HepG2 (cell line): ENCODE measurements around the gene SERINC2. TPM values are rescaled to one million over a fixed set of nuclear protein-coding genes. Genes with fewer than 3 reads are reported as not detected.

ENCODE experiments used
- CEBPG ChIP-seq: IDR thresholded peaks from 2 replicates; pipeline ENCODE4 v1.6.1; 2016
- CREB1 ChIP-seq, 2 experiments: fragments of 450-650 bp in 1 of 2; IDR thresholded peaks; 2 replicates each; pipeline ENCODE4 v1.6.1; 2016 to 2017; ENCODE audit warnings: control low read depth in 1 of 2, mild to moderate bottlenecking in 1 of 2, missing compliant biosample characterization in 1 of 2, missing genetic modification characterization in 1 of 2
- FOSL2 ChIP-seq: sonication (generic); formaldehyde crosslinking; IDR thresholded peaks from 2 replicates; pipeline ENCODE4 v1.4.0; 2020; ENCODE audit warnings: missing genetic modification reagents
- FOXA3 ChIP-seq: IDR thresholded peaks from 2 replicates; pipeline ENCODE4 v1.6.1; 2016; ENCODE audit warnings: missing genetic modification reagents, missing compliant biosample characterization
- GATAD2A ChIP-seq: IDR thresholded peaks from 2 replicates; pipeline ENCODE4 v1.6.1; 2016
- GFI1 ChIP-seq: sonication (generic); formaldehyde crosslinking; IDR thresholded peaks from 2 replicates; pipeline ENCODE4 v1.5.0; 2020; ENCODE audit warnings: missing genetic modification reagents, mild to moderate bottlenecking, borderline replicate concordance
- HMGXB4 ChIP-seq, 2 experiments: sonication (generic) in 1 of 2; formaldehyde crosslinking in 1 of 2; IDR thresholded peaks; 2 replicates each; pipeline versions ENCODE4 v1.4.0 to v1.6.1; 2018 to 2020; ENCODE audit warnings: missing genetic modification reagents in 2 of 2, borderline replicate concordance in 1 of 2, low read depth in 1 of 2, mild to moderate bottlenecking in 1 of 2, missing biosample characterization in 1 of 2
- KDM2A ChIP-seq: sonication (generic); formaldehyde crosslinking; IDR thresholded peaks from 2 replicates; pipeline ENCODE4 v1.4.0; 2020; ENCODE audit warnings: low read depth, missing genetic modification reagents, borderline replicate concordance
- PPARG ChIP-seq: conservative IDR thresholded peaks from 2 replicates; pipeline ENCODE4 v1.6.1; 2016; ENCODE audit warnings: missing biosample characterization, missing genetic modification reagents
- SMC3 ChIP-seq: IDR thresholded peaks from 2 replicates; pipeline ENCODE4 v1.6.1; 2011; ENCODE audit warnings: low read length, improper control_type of control experiment
- TFE3 ChIP-seq: IDR thresholded peaks from 2 replicates; pipeline ENCODE4 v1.6.1; 2016
- ZKSCAN1 ChIP-seq: fragments of 150-350 bp; IDR thresholded peaks from 2 replicates; pipeline ENCODE4 v1.6.1; 2014; ENCODE audit warnings: low read length
- ZNF225 ChIP-seq: sonication (generic); formaldehyde crosslinking; IDR thresholded peaks from 2 replicates; pipeline ENCODE4 v1.4.0; 2020; ENCODE audit warnings: mild to moderate bottlenecking, missing genetic modification reagents
- ZNF329 ChIP-seq: sonication (generic); formaldehyde crosslinking; IDR thresholded peaks from 2 replicates; pipeline ENCODE4 v1.9.0; 2021; ENCODE audit warnings: low read depth, mild to moderate bottlenecking, missing genetic modification reagents
- ZNF572 ChIP-seq: sonication (generic); formaldehyde crosslinking; IDR thresholded peaks from 2 replicates; pipeline ENCODE4 v1.5.1; 2020; ENCODE audit warnings: mild to moderate bottlenecking, missing genetic modification reagents
- ZNF772 ChIP-seq: sonication (generic); formaldehyde crosslinking; IDR thresholded peaks from 2 replicates; pipeline ENCODE4 v1.5.0; 2020; ENCODE audit warnings: mild to moderate bottlenecking, missing genetic modification reagents
- polyA plus RNA-seq, 8 experiments: library from polyadenylated mRNA; depleted of rRNA in 3 of 8; stranded (reverse) in 7 of 8; unstranded in 1 of 8; fragments of >200 nt; fragmentation: Illumina TruSeq in 4 of 8; extraction: Trizol in 4 of 8; gene quantifications; 2 replicates each; pipeline versions ENCODE4 v1.2.1 to v1.2.3, GENCODE V29; 2011 to 2016; ENCODE audit warnings: low read depth in 4 of 8, missing spikeins in 1 of 8, mixed read lengths in 1 of 8; ENCODE audit not compliant: insufficient read depth in 1 of 8
- total RNA-seq, 5 experiments: library from RNA; depleted of rRNA; stranded (reverse); fragments of >200 nt; fragmentation: Illumina TruSeq; extraction: Trizol; gene quantifications; 2 replicates each; pipeline ENCODE4 v1.2.3, GENCODE V29; 2016; ENCODE audit warnings: low read depth in 1 of 5
- TF ChIP-seq, protein P1 (sequence below): sonication (generic); formaldehyde crosslinking; IDR thresholded peaks from 2 replicates; pipeline ENCODE4 v1.5.0; 2020; ENCODE audit warnings: mild to moderate bottlenecking, missing genetic modification reagents, moderate library complexity
- TF ChIP-seq, protein P2 (sequence below): sonication (generic); formaldehyde crosslinking; IDR thresholded peaks from 2 replicates; pipeline ENCODE4 v1.5.1; 2020; ENCODE audit warnings: mild to moderate bottlenecking, moderate library complexity, missing genetic modification reagents

SERINC2 gene
- total and polyA plus RNA-seq, 2 of the 13 experiments (the other 11 are each of a cell fraction or from before 2014, with no cell fraction given): 4.8 to 126 TPM

DNA sequence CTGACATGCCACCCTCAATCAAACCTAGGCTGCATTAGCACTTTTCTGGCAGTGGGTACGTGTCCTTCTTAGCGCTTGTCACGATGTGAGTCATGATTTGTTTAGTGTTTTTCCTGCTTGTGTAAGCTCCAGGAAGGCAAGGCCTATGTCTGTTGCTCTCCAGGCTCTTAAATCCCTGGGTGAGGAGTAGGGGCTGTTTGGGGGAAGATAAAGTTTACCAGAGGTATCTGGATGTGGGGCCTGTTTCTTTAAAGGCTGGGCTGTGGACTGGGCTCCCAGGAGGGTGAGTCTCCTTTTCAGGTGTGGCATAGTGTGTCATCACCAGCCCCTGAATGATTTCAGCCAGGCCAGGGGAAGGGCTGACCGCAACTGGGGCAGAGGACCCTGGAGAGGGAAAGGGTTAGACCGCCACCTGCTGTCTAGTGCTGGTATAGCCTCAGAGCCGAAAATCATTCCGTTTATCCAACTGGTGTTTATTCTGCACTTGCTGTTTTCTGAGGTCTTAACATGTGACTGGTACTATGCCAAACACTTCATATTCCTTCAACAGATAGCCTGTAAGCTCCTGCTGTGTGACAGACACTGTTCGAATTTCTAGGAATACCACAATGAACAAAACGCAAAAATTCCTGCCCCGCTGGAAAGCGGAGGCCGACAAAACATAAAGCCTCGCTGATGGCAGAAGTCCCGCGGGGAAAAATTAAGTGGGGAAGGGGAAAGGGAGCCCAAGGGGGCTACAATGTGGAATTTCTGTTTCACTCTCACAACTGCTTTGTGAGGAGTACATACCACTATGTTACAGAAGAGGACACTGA lies 9.7 kb downstream of the SERINC2 start (continued):
- TF ChIP-seq ZNF772 (CRISPR knock-in tag): 0 out of 2 replicates have a peak, but pooled peaks have one; percentile 46
- TF ChIP-seq GFI1 (CRISPR knock-in tag): 0 out of 2 replicates have a peak, but pooled peaks have one; percentile 5
- peak; percentile 85 for TF ChIP-seq FOSL2 (CRISPR knock-in tag)
- TF ChIP-seq ZNF329 (CRISPR knock-in tag): no peak
- 0 out of 2 replicates have a peak, but pooled peaks have one; percentile 39 for TF ChIP-seq PPARG (CRISPR knock-in tag)
- TF ChIP-seq, protein P1, sequence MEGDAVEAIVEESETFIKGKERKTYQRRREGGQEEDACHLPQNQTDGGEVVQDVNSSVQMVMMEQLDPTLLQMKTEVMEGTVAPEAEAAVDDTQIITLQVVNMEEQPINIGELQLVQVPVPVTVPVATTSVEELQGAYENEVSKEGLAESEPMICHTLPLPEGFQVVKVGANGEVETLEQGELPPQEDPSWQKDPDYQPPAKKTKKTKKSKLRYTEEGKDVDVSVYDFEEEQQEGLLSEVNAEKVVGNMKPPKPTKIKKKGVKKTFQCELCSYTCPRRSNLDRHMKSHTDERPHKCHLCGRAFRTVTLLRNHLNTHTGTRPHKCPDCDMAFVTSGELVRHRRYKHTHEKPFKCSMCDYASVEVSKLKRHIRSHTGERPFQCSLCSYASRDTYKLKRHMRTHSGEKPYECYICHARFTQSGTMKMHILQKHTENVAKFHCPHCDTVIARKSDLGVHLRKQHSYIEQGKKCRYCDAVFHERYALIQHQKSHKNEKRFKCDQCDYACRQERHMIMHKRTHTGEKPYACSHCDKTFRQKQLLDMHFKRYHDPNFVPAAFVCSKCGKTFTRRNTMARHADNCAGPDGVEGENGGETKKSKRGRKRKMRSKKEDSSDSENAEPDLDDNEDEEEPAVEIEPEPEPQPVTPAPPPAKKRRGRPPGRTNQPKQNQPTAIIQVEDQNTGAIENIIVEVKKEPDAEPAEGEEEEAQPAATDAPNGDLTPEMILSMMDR (CRISPR knock-in tag): peak; percentile 94
- TF ChIP-seq ZKSCAN1: peak; percentile 87
- peak; percentile 37 for TF ChIP-seq FOXA3 (CRISPR knock-in tag)
- peak; percentile 31; the same call in 1 of the 2 replicates for TF ChIP-seq TFE3 (CRISPR knock-in tag)
- 0 out of 2 replicates have a peak, but pooled peaks have one; percentile 38 for TF ChIP-seq ZNF572 (CRISPR knock-in tag)
- peak; percentile 96 for TF ChIP-seq SMC3
- TF ChIP-seq, protein P2, sequence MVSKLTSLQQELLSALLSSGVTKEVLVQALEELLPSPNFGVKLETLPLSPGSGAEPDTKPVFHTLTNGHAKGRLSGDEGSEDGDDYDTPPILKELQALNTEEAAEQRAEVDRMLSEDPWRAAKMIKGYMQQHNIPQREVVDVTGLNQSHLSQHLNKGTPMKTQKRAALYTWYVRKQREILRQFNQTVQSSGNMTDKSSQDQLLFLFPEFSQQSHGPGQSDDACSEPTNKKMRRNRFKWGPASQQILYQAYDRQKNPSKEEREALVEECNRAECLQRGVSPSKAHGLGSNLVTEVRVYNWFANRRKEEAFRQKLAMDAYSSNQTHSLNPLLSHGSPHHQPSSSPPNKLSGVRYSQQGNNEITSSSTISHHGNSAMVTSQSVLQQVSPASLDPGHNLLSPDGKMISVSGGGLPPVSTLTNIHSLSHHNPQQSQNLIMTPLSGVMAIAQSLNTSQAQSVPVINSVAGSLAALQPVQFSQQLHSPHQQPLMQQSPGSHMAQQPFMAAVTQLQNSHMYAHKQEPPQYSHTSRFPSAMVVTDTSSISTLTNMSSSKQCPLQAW: peak; percentile 62; the same call in 1 of the 2 replicates
- TF ChIP-seq GATAD2A (CRISPR knock-in tag): peak; percentile 49; the same call in 1 of the 2 replicates
- peak; percentile 57; the same call in 1 of the 2 replicates for TF ChIP-seq CEBPG (CRISPR knock-in tag)
- TF ChIP-seq ZNF225 (CRISPR knock-in tag): no peak
- TF ChIP-seq KDM2A (CRISPR knock-in tag): 0 out of 2 replicates have a peak, but pooled peaks have one; percentile 23
- TF ChIP-seq CREB1 (IDR thresholded peaks at IDR 0.05): no peak
- TF ChIP-seq CREB1 (CRISPR knock-in tag; IDR thresholded peaks at IDR 0.05): peak; percentile 65
- peak in 1 of 2 experiments; percentile 62; a peak in 2 of 4 replicates for TF ChIP-seq HMGXB4 (CRISPR knock-in tag; IDR thresholded peaks at IDR 0.05; ENCODE audit: borderline replicate concordance in 1 of 2, low read depth in 1 of 2)
